ENCODE measurements around the gene MGAT5.

GRCh38 chr2:134325696-134326095 lies 71.8 kb downstream of the MGAT5 start:
- no peak for TF ChIP-seq CTCF (IDR thresholded peaks at IDR 0.05)
- TF ChIP-seq EZH2 (IDR thresholded peaks at IDR 0.05), result no peak
